Testis (tissue), 3 donors: ENCODE data around the gene PSME2. TPM values are rescaled to one million over a fixed set of nuclear protein-coding genes. Genes with fewer than 3 reads are reported as not detected.

Experiments
- DNase-seq: peaks from one replicate; pipeline ENCODE4 v3.0.0-alpha.2; 2019
- H3K27ac ChIP-seq, 2 donors: fragments of 200-600 bp; sonication (generic); one replicate each; pipeline ENCODE4 v1.5.1; 2019
- H3K27me3 ChIP-seq: fragments of 200-600 bp; sonication (generic); one replicate; pipeline ENCODE4 v1.5.1; 2019
- H3K36me3 ChIP-seq: fragments of 200-600 bp; sonication (generic); one replicate; pipeline ENCODE4 v1.5.1; 2017; ENCODE audit warnings: low read depth; ENCODE audit errors: missing control alignments
- H3K4me1 ChIP-seq: fragments of 200-600 bp; sonication (generic); one replicate; pipeline ENCODE4 v1.5.1; 2019
- H3K4me3 ChIP-seq, 2 donors: fragments of 200-600 bp; sonication (generic); one replicate each; pipeline ENCODE4 v1.5.1; 2017 to 2019
- H3K9me3 ChIP-seq: fragments of 200-600 bp; sonication (generic); one replicate; pipeline ENCODE4 v1.5.1; 2017
- POLR2A ChIP-seq: fragments of 450-650 bp; IDR thresholded peaks from one replicate; pipeline ENCODE4 v1.6.1; 2017; ENCODE audit warnings: antibody characterized with exemption, mild to moderate bottlenecking, moderate library complexity
- WGBS, 2 donors: methylation state at CpG; one replicate each; pipeline ENCODE4 v1.1.5; 2018; 5-methylcytosine and 5-hydroxymethylcytosine counted together
- intact Hi-C: fragments of 100-400 bp; cut with DNase I; formaldehyde crosslinking; loops from one replicate; pipeline ENCODE4 v1.15.1; 2023; ENCODE audit warnings: low total_unique reads
- polyA plus RNA-seq: library from polyadenylated mRNA; stranded (reverse); fragments of 350-450 nt; fragmentation: Illumina TruSeq; extraction: RNeasy Lipid Tissue Mini Kit (QIAGEN cat#74804); gene quantifications from one replicate; pipeline ENCODE4 v1.2.3, GENCODE V29; 2014; ENCODE audit warnings: low read depth, low replicate concordance; ENCODE audit not compliant: insufficient read depth
- total RNA-seq, 2 donors: library from RNA; depleted of rRNA; stranded (reverse); fragments of >200 nt; gene quantifications; one replicate each; pipeline ENCODE4 v1.2.3, GENCODE V29; 2016
- TF ChIP-seq, protein P1 (sequence below), 3 experiments: fragments of 450-650 bp in 2 of 3; fragments of 200-600 bp in 1 of 3; sonication (generic) in 1 of 3; IDR thresholded peaks; one replicate each; pipeline ENCODE4 v1.5.1; 2016 to 2019; ENCODE audit warnings: antibody characterized with exemption in 3 of 3, mild to moderate bottlenecking in 2 of 3, moderate library complexity in 1 of 3

PSME2 gene
- total and polyA plus RNA-seq, 3 donors from 2014 or later = 49.8 to 122 (median 78.1) TPM

DNA sequence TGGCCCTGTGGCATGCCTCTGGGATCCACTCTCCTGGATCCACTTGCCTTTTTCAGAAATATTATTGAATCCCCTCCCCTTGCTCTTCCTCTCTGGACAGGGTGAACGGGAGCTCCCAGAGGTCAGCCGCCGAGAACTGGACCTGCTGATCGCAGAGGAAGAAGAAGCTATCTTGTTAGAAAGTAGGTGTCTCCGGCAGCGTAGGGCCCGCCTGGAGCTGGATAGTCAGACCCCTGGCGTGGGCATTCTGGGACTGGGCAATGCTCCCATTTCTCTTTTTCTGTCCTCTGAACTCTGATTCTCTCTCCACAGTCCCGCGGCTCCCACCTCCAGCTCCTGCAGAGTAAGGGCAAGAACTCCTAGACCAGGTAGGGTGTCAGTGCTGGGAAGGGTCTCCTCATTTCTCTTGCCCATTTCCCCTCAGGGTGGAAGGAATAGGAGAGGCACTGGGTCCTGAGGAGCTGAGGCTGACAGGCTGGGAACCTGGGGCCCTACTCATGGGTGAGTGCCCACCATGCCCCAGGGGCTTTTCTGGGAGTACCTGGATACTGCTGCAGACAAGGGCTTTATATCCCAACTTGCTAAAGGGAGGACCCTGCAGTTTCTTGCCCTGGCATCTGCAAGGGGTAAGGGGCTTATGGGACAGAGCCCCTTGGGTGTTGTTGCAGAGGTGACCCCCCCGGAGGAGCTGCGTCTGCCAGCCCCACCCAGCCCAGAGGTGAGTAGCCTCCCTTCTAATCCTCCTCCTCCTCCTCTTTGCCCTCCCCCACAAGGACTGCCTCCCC lies 30.8 kb upstream of the PSME2 start:
- intact Hi-C loops = no loop called here
- no peaks in the 10 kb centered on the region for H3K27me3 ChIP-seq
- no peak for TF ChIP-seq POLR2A
- TF ChIP-seq, protein P1, sequence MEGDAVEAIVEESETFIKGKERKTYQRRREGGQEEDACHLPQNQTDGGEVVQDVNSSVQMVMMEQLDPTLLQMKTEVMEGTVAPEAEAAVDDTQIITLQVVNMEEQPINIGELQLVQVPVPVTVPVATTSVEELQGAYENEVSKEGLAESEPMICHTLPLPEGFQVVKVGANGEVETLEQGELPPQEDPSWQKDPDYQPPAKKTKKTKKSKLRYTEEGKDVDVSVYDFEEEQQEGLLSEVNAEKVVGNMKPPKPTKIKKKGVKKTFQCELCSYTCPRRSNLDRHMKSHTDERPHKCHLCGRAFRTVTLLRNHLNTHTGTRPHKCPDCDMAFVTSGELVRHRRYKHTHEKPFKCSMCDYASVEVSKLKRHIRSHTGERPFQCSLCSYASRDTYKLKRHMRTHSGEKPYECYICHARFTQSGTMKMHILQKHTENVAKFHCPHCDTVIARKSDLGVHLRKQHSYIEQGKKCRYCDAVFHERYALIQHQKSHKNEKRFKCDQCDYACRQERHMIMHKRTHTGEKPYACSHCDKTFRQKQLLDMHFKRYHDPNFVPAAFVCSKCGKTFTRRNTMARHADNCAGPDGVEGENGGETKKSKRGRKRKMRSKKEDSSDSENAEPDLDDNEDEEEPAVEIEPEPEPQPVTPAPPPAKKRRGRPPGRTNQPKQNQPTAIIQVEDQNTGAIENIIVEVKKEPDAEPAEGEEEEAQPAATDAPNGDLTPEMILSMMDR (IDR thresholded peaks at IDR 0.05) = no peak
- WGBS, 2 donors = 87% methylated on average over 8 to 12 of the region's 12 CpGs
- DNase-seq = no peak
- no peak overlapping the region for H3K4me3 ChIP-seq
- H3K9me3 ChIP-seq = no peaks in the 10 kb centered on the region
- H3K27ac ChIP-seq = no peak overlapping the region
- H3K4me1 ChIP-seq = no peaks in the 10 kb centered on the region
- H3K36me3 ChIP-seq = no peaks in the 10 kb centered on the region

DNA sequence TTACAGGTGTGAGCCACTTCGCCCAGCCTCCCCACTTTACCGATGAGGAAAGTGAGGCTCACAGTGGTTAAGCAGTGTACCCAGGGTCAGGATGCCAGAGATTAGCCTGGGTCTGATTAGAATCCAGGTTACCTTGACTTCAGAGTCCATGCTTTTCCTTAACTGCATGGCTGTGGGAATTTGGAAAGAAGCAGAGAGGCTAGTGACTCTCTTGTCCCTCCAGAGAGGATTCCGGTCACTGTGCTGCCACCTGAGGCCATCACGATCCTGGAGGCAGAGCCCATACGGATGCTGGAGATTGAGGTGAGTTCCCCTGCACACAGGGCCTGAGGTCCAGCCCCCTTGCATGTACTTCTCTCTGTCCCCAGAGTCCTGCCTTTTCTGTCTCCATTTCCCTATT lies 30.2 kb upstream of the PSME2 start:
- H3K27me3 ChIP-seq = no peaks in the 10 kb centered on the region
- no peak for TF ChIP-seq POLR2A
- TF ChIP-seq, protein P1 (IDR thresholded peaks at IDR 0.05) = no peak
- no peaks in the 10 kb centered on the region for H3K4me1 ChIP-seq
- H3K36me3 ChIP-seq = no peaks in the 10 kb centered on the region
- intact Hi-C loops = no loop called here
- no peak for DNase-seq
- no peak overlapping the region for H3K27ac ChIP-seq
- H3K9me3 ChIP-seq = no peaks in the 10 kb centered on the region
- WGBS, 2 donors = 95 to 100% methylated on average over 5 of the region's 5 CpGs
- no peak overlapping the region for H3K4me3 ChIP-seq

DNA sequence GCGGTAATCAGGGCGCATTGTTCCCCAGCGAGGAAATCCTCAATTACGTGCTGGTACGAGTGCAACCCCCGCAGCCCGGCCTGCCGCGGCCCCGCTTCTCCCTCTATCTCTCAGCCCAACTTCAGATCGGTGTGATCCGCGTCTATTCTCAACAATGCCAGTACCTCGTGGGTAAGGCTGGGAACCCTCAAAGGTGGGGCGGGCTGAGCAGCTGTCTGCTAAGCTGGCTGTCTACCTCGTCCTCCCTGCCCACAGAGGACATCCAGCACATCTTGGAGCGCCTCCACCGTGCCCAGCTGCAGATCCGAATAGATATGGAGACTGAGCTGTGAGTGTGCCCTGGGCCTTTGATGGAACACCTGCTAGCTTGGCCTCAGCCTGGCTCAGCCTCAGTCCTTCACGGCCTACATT lies 26.5 kb upstream of the PSME2 start:
- no peak overlapping the region for H3K27ac ChIP-seq
- intact Hi-C loops = no loop called here
- H3K36me3 ChIP-seq = no peaks in the 10 kb centered on the region
- DNase-seq = no peak
- H3K27me3 ChIP-seq = no peaks in the 10 kb centered on the region
- no peaks in the 10 kb centered on the region for H3K9me3 ChIP-seq
- H3K4me3 ChIP-seq = peak overlapping the region in 1 of 2 donors; percentile 50
- H3K4me1 ChIP-seq = no peaks in the 10 kb centered on the region
- WGBS, 2 donors = 66 to 70% methylated on average over 18 to 19 of the region's 20 CpGs
- no peak for TF ChIP-seq POLR2A
- TF ChIP-seq, protein P1 (IDR thresholded peaks at IDR 0.05) = no peak

GRCh38 chr14:24172261-24172860 lies 26.0 kb upstream of the PSME2 start:
- Histone ChIP-seq H3K4me3 (peak overlapping the region; percentile 17 to 50), H3K27ac (no peak overlapping the region), H3K36me3 (no peaks in the 10 kb centered on the region), H3K9me3 (no peaks in the 10 kb centered on the region), H3K4me1 (no peaks in the 10 kb centered on the region), H3K27me3 (no peaks in the 10 kb centered on the region)
- intact Hi-C loops = no loop called here
- WGBS, 2 donors = 41 to 66% methylated on average over 7 to 30 of the region's 30 CpGs
- DNase-seq = no peak
- no peak for TF ChIP-seq POLR2A
- TF ChIP-seq, protein P1 (IDR thresholded peaks at IDR 0.05) = no peak
